GM18520 (cell line): Measurements from ENCODE around the gene HDAC6.
A peak's percentile ranks its signal among the peaks of the same experiment; 100 is the strongest.

Experiments
- ATAC-seq: cut with Tn5 transposase; IDR thresholded peaks from one replicate; pipeline ENCODE4 v1.9.1; 2021; ENCODE audit not compliant: unreplicated experiment

Gene HDAC6

GRCh38 chrX:48801280-48802088 is at the start of gene HDAC6:
Gene HDAC6, plus strand, starts transcription at chrX:48802067. Its CDS starts 626 bp downstream, at chrX:48802693.
- ATAC-seq, result peak; percentile 81

GRCh38 chrX:48752498-48752897 is 49.4 kb upstream of the HDAC6 start:
- no peak for ATAC-seq

- ATAC-seq, result no peak
These were observed 48.1 kb upstream of the HDAC6 start for GRCh38 chrX:48753708-48754228.

DNA sequence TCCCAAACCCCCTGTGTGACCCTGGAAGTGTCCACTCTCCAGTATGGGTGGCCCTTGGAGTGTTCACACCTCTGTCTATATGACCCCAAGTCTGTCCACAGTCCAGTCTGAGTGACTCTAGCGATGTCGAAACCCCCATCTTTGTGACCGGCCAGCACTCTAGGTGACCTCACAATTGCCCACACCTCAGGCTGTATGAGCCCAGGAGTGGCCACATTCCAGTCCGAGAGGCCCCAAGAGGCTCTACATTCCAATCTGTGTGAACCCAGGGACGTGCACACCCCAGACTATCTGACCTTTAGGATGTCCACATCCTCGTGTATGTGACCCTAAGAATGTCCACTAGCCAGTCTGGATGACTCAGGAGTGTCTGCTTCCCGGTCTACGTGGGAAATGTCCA is 47.6 kb upstream of the HDAC6 start:
- ATAC-seq, result no peak

DNA sequence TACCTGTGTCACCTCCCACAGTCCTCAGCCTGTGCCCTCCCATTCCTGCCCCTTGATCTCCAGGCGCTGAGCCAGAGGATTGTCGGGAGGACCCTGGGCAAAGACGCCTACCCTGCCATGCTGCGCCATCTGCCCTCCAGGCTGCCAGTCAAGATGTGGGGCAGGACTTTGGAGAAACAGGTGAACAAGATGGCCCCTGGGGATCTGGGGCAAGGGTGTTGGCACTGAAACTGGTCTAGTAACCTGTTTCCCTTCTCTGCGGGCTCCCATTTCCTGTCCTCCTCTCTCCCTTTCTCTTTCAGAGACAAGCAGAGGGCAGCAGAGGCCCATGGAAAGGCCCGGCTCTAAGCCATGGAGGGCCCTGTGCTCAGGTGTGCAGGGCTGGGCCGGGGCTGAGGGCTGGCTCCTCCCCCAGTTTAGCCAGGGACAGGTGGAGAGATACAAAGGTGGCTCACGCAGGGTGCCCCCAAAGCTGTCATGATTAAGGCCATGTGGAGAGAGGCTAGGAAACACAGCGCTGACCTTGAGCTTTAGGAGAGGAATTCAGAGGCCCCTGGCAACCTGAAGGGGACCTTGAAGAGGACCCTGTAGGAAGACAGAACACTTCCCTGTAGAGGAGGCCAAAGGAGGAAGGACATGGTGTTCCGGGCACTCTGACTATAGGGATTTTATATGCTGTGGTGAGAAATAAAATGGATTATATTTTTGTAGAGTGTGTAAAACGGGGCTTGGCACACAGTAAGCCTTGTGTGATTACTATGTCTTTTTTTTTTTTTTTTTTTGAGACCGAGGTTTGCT is 40.0 kb upstream of the HDAC6 start, which contains the start of gene GLOD5:
GLOD5 (plus strand) TSS at position 74 of the 798 bp plus-strand sequence; CDS start at position 118, 44 bp downstream.
- ATAC-seq, result no peak

GRCh38 chrX:48769230-48769629 is 32.6 kb upstream of the HDAC6 start:
- no peak for ATAC-seq

GRCh38 chrX:48770296-48770695 is 31.6 kb upstream of the HDAC6 start:
- no peak for ATAC-seq

DNA sequence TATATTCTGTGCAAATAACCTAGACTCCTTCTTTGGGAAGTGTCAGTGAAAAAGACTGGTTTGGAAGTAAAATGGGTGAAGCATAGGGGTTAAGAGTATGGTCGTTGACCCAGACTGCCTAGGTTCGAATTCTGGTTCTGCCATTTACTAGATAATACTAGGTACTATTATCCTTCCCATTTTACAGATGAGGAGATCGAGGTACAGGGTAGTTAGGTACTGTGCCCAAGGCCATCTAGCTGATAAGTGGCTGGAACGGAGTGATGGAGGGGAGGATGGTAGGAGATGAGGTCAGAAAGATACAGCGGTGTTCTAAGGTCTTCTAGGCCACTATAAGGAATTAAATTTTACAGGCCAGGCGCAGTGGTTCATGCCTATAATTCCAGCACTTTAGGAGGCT is 29.3 kb upstream of the HDAC6 start:
- no peak for ATAC-seq

DNA sequence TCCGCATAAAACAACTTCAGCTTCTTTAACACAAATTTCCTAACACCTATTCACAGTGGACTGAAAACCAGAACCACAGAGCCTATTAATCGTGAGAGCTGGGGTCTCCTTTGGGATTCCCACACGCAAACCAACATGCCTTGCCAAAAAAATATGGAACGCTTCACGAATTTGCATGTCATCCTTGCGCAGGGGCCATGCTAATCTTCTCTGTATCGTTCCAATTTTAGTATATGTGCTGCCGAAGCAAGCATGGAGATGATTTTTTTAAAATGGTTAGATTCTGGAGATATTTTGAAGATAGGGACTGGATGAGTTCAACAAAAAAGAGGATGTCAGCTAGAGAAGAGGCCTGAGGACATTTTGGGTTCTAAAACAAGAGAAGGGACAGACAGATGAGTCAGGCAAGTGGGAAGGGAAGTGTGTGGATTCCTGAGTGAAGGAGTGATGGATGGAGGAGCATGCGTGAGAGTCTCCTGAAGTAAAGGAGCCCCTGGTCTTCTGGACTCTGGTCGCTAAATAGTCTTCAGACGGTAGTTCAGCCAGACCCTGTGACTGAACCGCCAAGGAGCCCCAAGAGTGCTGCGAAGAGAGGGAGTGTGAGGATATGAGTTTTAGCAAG is 24.9 kb upstream of the HDAC6 start:
- ATAC-seq, result no peak

DNA sequence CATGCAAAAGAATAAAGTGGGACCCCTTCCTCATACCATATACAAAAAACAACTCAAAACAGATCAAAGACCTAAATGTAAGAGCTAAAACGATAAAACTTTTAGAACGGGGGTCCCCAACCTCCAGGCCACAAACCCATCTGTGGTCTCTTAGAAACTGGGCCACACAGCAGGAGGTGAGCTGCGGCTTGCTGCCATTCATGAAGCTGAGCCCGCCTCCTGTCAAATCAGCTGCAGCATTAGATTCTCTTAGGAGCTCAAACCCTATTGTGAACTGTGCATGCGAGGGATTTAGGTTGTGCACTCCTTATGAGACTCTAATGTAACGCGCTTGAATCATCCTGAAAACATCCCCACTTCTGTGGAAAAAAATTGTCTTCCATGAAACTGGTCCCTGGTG is 22.5 kb upstream of the HDAC6 start:
- no peak for ATAC-seq

- ATAC-seq, result no peak
These were observed 20.2 kb upstream of the HDAC6 start for GRCh38 chrX:48781705-48782104.

DNA sequence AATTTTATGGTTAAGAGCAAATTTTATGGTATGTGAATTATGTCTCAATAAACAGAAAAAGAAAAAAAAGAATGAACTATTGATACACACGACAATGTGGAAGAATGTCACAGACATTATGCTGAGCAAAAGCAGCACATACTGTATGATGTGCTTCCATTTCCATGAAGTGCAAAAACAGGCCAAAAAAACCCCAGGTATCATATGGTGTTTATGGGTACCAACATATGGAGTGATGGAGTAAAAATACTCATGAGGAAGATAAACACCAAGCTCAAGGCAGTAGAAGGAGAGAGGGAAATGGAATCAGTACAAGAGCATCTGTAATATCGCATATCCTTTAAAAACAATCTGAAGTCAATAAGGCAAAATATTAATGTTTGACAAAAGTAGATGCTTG is 19.7 kb upstream of the HDAC6 start:
- no peak for ATAC-seq

DNA sequence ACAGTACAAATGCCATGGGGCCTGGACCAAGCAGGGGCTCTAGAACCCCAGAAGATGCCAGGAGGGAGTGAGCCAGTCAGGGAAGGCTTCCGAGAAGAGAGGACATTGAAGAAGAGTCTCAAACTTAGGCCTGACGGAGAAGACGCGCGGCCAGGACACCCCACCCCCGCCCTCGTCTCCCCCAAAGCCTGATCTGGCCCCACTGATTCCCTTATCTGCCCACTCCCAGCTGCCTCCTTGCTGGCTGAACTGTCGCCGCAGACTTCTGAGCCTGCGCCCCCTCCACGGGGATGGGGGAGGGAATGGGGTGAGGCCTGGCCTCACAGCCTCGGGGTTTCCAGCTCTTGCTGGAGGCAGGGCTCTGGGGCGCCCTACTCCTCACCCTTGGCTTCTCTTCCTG is 19.1 kb upstream of the HDAC6 start:
- ATAC-seq, result no peak

DNA sequence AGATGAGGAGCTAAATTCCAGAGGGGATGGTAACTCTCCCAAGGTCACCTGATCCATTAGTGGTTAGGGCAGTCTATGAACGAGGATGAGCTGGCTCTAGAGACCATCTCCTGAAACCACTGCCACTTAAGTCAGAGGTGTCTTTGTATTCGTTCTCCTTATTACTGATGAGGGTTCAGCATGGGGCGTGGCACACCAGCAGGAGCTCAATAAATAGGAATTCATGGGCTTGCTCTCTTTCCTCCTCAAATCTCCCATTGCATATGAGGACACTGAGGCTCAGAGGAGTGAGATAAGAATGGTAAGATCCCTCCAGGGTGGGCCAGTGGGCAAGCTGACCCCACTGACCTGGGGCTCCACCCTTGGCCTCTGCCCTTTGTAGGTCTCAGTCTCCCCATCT is 17.1 kb upstream of the HDAC6 start:
- ATAC-seq, result no peak

GRCh38 chrX:48785186-48785539 is 16.7 kb upstream of the HDAC6 start:
- ATAC-seq, result no peak

- no peak for ATAC-seq
These were observed 16.2 kb upstream of the HDAC6 start for GRCh38 chrX:48785540-48786214.

- ATAC-seq, result no peak
These were observed 15.5 kb upstream of the HDAC6 start, which contains the start of gene GATA1 for GRCh38 chrX:48786341-48786800. Gene GATA1, plus strand, starts transcription at chrX:48786590. Its CDS starts 4,520 bp downstream, at chrX:48791110.

DNA sequence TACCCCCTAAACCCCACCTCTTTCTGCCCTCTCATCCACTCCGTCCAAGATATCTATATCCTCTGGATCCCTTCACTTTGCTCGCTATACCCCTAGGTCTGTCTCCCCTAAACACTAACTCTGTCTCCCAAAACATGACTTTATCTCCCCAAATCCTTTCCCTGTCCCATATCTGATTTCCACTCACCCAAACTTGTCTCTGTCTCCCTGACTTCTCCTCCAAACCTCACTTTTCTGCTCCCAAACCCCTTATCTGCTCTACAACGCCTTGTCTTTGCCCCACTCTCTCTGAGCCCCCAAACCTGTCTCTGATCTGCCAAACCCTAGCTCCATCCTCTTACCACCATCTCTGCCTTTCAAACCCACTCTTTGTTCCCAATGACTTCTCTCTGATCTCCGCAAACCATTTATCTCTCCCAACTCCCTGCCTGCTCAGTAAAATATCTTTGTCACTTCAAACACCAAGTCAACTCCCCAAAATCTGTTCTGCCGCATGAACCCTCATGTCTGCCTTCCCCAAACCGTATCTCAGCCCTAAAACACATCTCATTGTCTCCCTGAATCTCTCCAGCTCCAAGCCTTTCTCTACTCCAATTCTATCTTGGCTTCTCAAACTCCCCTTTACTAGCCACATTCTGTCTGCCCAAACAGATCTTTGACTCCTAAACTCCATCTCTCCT is 14.9 kb upstream of the HDAC6 start:
- no peak for ATAC-seq

DNA sequence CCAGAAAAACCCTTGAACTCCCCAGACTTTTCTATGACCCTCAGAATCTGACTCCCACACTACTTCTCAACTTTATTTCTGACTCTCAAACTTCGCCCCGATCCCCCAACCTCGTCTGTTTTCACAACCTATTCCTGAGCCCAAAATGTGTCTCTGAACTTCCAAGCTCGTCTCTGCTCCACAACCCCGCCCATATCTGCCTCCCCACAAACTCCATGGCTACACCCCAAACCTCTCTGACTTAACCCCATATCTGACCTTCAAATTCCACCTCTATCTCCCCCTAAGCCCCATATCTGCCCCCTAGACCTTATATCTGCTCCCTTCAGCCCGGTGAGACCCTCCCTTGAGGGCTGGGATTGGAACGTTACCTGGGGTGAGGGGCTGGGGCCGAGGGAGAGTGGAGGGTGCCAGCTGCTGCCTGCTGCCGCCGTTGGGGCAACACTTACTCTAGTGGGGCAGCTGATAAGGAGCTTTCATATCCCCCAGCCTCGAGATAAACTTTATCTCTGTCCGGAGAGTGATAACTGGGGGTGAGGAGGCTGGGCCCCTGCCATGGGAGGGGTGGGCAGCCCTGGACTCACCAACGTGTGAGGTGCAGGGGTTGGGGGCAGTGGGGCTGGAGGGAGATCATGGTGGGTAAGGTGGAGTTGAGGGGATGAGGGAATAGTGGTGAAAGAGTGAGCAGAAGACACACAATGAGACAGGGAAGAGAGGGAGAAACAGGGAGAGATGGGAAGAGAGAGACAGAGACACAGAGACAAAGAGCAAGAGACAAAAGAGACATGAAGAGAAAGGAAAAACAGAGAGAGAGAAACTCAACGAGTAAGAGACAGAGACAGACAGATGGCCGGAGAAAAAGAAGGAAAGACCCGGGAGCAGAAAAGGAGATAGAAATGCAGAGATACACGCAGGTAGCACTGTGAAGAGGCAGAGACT is 14.1 kb upstream of the HDAC6 start:
- ATAC-seq, result no peak
